Stimulated activated CD8-positive, alpha-beta memory T cell treated with anti-CD3 and anti-CD28 coated beads, Interleukin-15, amount 100 ng/mL, for 4 hours (primary cell): ENCODE results near the gene PCIF1.
"Not testable (repeated sequence)": the region's sequence is repeated elsewhere in the genome, so short reads cannot be mapped to it uniquely, and the experiment has no call there.

Experiments used
- DNase-seq, 2 donors: peaks; one replicate each; pipeline ENCODE4 v3.0.0-alpha.2; 2020; ENCODE audit warnings: low read depth in 2 of 2

PCIF1 gene

DNA sequence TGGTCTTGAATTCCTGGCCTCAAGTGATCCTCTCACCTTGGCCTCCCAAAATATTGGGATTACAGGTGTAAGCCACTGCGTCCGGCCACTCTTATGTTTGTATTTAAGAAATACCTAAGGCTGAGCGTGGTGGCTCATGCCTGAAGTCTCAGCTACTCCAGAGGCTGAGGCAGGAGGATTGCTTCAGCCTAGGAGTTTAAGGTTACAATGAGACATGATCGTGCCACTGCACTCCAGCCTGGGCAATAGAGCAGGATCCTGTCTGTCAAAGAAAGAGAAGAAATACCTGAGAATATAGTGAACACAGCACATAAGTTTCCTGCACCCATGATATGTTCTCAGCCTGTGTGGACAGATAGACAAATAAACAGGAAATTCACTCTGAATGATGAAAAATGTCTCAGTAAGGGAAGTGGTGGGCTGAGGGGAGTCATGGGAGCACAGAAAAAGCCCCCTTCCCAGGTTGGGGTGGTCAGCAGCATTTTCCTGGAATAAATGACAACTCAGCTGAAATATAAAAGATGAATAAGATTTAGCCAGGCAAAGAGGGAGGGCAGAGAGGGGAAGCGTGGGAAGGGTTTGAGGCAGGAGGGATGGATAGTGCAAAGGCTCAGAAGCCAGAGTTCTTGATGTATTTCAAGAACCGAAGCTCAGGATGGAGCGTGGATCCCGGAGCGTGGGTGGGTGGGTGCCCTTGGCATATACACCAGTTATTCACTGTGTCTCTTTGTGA lies 60.4 kb downstream of the PCIF1 start:
- no peak for DNase-seq

DNA sequence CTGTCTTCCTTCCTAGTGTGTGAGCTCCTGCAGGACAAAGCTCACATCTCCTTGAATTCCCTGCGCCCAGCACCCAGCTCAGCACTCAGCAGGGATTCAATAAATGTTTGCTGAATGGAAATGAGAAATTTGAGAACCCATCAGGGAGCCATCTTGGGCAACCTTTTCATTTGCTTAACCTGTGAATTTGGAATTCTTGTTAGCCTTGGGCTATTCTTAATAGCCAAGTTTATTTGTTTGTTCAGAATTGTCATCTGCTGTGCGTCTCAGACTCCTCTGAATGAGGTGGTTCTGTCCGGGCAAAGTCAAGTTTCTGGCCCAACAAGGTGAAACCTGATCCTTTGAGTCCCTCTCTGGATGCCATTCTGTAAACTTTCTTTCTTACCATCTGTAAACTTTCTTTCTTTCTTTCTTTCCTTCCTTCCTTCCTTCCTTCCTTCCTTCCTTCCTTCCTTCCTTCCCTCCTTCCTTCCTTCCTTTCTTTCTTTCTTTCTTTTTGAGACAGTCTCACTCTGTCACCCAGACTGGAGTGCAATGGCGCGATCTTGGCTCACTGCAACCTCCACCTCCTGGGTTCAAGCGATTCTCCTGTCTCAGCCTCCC lies 61.1 kb downstream of the PCIF1 start:
- not testable (repeated sequence) for DNase-seq

DNA sequence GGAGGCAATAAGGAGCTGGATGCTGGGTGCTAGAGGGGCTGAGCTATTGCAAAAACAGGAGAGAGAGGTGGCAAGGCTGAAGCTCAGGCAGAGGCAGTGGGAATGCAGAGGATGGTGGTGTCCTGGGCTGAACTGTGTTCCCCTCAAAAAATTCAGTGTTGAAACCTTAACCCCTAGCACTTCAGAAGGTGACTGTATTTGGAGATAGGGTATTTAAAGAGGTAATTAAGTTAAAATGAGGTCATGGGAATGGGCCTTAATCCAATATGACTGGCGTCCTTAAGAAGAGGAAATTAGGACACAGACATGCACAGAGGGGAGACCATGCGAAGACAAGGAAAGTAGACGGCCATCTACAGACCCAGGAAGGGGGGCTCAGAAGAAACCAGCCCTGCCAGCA lies 62.7 kb downstream of the PCIF1 start:
- DNase-seq: no peak
